SK-N-SH treated with all-trans-retinoic acid at 6 μM for 48 hours (cell line): Measurements from ENCODE around the gene FBXO10.
A peak's percentile ranks its signal among the peaks of the same experiment; 100 is the strongest.
"Not testable (repeated sequence)": the region's sequence is repeated elsewhere in the genome, so short reads cannot be mapped to it uniquely, and the experiment has no call there.

ENCODE experiments used
- ATAC-seq: fragments of 200-7000 bp; cut with Tn5 transposase; 3 replicates; pipeline ENCODE4 v1.9.1; 2020; ENCODE audit warnings: mild to moderate bottlenecking, moderate library complexity
- ARNTL ChIP-seq: fragments of 450-650 bp; formaldehyde crosslinking; IDR thresholded peaks from 2 replicates; pipeline ENCODE4 v1.5.0; 2020; ENCODE audit warnings: low read depth, mild to moderate bottlenecking, moderate library complexity, borderline replicate concordance
- BACH2 ChIP-seq: fragments of 250-450 bp; sonication (Bioruptor Pico); IDR thresholded peaks from 2 replicates; pipeline ENCODE4 v1.9.0; 2021; ENCODE audit warnings: mild to moderate bottlenecking, borderline replicate concordance
- CSDC2 ChIP-seq: fragments of 250-450 bp; sonication (Bioruptor Pico); IDR thresholded peaks from 2 replicates; pipeline ENCODE4 v1.5.0; 2020; ENCODE audit warnings: mild to moderate bottlenecking, moderate library complexity
- ESRRG ChIP-seq: fragments of 250-450 bp; sonication (Bioruptor Pico); IDR thresholded peaks from 2 replicates; pipeline ENCODE4 v1.6.1; 2021; ENCODE audit warnings: mild to moderate bottlenecking
- GLIS3 ChIP-seq: fragments of 250-450 bp; sonication (Bioruptor Pico); IDR thresholded peaks from 2 replicates; pipeline ENCODE4 v1.5.0; 2020; ENCODE audit warnings: mild to moderate bottlenecking, moderate library complexity
- ISL1 ChIP-seq: fragments of 250-450 bp; sonication (Bioruptor Pico); IDR thresholded peaks from 2 replicates; pipeline ENCODE4 v2.1.2; 2022; ENCODE audit warnings: mild to moderate bottlenecking, moderate library complexity
- OSR1 ChIP-seq: fragments of 250-450 bp; sonication (Bioruptor Pico); IDR thresholded peaks from 2 replicates; pipeline ENCODE4 v1.8.0; 2022; ENCODE audit warnings: moderate library complexity, mild to moderate bottlenecking, inconsistent platforms
- PATZ1 ChIP-seq: fragments of 250-450 bp; sonication (Bioruptor Pico); IDR thresholded peaks from 2 replicates; pipeline ENCODE4 v1.8.0; 2020; ENCODE audit warnings: mild to moderate bottlenecking, moderate library complexity, borderline replicate concordance
- POU6F1 ChIP-seq: fragments of 250-450 bp; sonication (Bioruptor Pico); IDR thresholded peaks from 2 replicates; pipeline ENCODE4 v1.8.0; 2021; ENCODE audit warnings: low read depth, mild to moderate bottlenecking, moderate library complexity, borderline replicate concordance
- RARB ChIP-seq: fragments of 250-450 bp; sonication (Bioruptor Pico); IDR thresholded peaks from 2 replicates; pipeline ENCODE4 v1.8.0; 2021; ENCODE audit warnings: mild to moderate bottlenecking, moderate library complexity
- SNAI2 ChIP-seq: fragments of 250-450 bp; sonication (Bioruptor Pico); IDR thresholded peaks from 2 replicates; pipeline ENCODE4 v1.5.0; 2020; ENCODE audit warnings: mild to moderate bottlenecking, moderate library complexity
- TCF4 ChIP-seq: fragments of 250-450 bp; sonication (Bioruptor Pico); IDR thresholded peaks from 2 replicates; pipeline ENCODE4 v1.8.0; 2021; ENCODE audit warnings: mild to moderate bottlenecking, moderate library complexity, borderline replicate concordance
- TOX ChIP-seq: fragments of 250-450 bp; sonication (Bioruptor Pico); IDR thresholded peaks from 2 replicates; pipeline ENCODE4 v1.8.0; 2021; ENCODE audit warnings: mild to moderate bottlenecking, moderate library complexity, borderline replicate concordance
- ZC3H10 ChIP-seq: fragments of 250-450 bp; sonication (Bioruptor Pico); IDR thresholded peaks from 2 replicates; pipeline ENCODE4 v1.5.1; 2021; ENCODE audit warnings: mild to moderate bottlenecking, moderate library complexity
- ZFP3 ChIP-seq: fragments of 250-450 bp; sonication (Bioruptor Pico); IDR thresholded peaks from 2 replicates; pipeline ENCODE4 v1.5.0; 2020; ENCODE audit warnings: mild to moderate bottlenecking, moderate library complexity
- ZFP30 ChIP-seq: fragments of 450-650 bp; formaldehyde crosslinking; IDR thresholded peaks from 2 replicates; pipeline ENCODE4 v1.5.0; 2022; ENCODE audit warnings: mild to moderate bottlenecking, moderate library complexity
- ZNF565 ChIP-seq: fragments of 450-650 bp; formaldehyde crosslinking; conservative IDR thresholded peaks from 2 replicates; pipeline ENCODE4 v1.5.0; 2020; ENCODE audit warnings: low read depth, mild to moderate bottlenecking, moderate library complexity
- ZNF70 ChIP-seq: fragments of 450-650 bp; formaldehyde crosslinking; IDR thresholded peaks from 2 replicates; pipeline ENCODE4 v1.5.0; 2020; ENCODE audit warnings: mild to moderate bottlenecking, moderate library complexity
- ZNF8 ChIP-seq: fragments of 450-650 bp; formaldehyde crosslinking; IDR thresholded peaks from 2 replicates; pipeline ENCODE4 v1.5.0; 2020; ENCODE audit warnings: mild to moderate bottlenecking, moderate library complexity
- TF ChIP-seq, protein P1 (sequence below): fragments of 250-450 bp; sonication (Bioruptor Pico); IDR thresholded peaks from 2 replicates; pipeline ENCODE4 v1.5.1; 2020; ENCODE audit warnings: low read depth, mild to moderate bottlenecking, moderate library complexity
- TF ChIP-seq, protein P2 (sequence below): fragments of 250-450 bp; sonication (Bioruptor Pico); IDR thresholded peaks from 2 replicates; pipeline ENCODE4 v1.5.1; 2021; ENCODE audit warnings: mild to moderate bottlenecking, moderate library complexity

Gene FBXO10

GRCh38 chr9:37512437-37512836, 63.7 kb downstream of the FBXO10 start:
- no peak for ATAC-seq

DNA sequence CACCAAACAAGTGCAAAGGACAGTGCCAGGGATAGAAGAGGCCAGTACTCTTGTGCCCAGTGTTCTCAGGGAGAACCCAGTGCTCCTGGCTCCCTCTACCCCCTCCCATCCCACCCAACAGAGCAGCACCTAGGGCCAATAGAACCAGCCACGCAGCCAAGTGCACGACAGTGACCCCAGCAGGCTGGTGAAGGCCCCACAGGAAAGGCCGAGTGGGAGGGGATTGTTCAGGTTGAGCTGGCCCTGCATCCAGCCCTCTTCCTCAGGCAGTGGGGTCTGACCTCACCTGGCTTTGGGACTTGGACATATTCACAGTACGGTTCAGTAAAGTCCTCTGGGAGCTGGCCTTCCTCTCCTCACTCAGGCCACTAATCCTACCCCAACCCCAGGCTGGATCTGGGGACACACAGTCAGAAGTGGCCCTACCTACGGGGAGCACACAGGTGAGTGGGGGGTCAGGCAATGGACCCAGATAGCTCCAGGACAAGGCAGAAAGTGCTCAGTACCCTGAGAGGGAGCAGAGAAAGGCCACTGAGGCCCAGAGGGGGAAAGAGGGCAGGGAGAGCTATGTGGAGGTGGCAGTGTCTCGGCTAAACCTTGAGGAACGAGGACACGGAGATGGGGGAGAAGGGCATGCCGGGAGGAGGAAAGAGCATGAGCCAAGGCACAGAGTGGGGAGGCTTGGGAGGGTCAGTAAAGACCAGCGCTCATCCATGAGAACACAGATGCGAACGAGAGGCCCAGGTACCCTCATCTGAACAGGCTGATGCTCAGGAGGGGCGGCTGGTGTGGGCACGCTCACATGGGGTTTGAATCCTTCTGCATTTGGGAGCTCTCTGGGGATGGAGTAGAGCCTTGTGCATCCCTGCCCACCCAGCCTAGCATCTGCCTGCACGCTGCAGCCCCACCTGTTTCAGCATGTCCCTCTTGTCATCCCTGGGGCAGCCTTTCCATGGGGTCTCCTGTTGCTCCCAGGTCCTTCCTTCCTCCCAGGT, 64.9 kb downstream of the FBXO10 start:
- no peak for TF ChIP-seq ZNF8
- TF ChIP-seq PATZ1 (CRISPR knock-in tag), result no peak
- TF ChIP-seq SNAI2 (CRISPR knock-in tag), result no peak
- no peak for TF ChIP-seq ZNF565 (CRISPR knock-in tag)
- no peak for TF ChIP-seq BACH2 (CRISPR knock-in tag)
- TF ChIP-seq RARB (CRISPR knock-in tag), result no peak
- TF ChIP-seq ZNF70, result no peak
- TF ChIP-seq, protein P1, sequence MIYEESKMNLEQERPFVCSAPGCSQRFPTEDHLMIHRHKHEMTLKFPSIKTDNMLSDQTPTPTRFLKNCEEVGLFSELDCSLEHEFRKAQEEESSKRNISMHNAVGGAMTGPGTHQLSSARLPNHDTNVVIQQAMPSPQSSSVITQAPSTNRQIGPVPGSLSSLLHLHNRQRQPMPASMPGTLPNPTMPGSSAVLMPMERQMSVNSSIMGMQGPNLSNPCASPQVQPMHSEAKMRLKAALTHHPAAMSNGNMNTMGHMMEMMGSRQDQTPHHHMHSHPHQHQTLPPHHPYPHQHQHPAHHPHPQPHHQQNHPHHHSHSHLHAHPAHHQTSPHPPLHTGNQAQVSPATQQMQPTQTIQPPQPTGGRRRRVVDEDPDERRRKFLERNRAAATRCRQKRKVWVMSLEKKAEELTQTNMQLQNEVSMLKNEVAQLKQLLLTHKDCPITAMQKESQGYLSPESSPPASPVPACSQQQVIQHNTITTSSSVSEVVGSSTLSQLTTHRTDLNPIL (CRISPR knock-in tag), result no peak
- TF ChIP-seq POU6F1 (CRISPR knock-in tag), result no peak
- ATAC-seq, result peak; percentile 63

More at GRCh38 chr9:37512437-37512836, 63.7 kb downstream of the FBXO10 start:
- TF ChIP-seq ARNTL, result no peak
- TF ChIP-seq ZNF70, result no peak
- no peak for TF ChIP-seq ZFP3 (CRISPR knock-in tag)
- TF ChIP-seq ESRRG (CRISPR knock-in tag), result no peak
- TF ChIP-seq ISL1 (CRISPR knock-in tag), result no peak
- TF ChIP-seq OSR1 (CRISPR knock-in tag), result no peak
- TF ChIP-seq ZNF8, result no peak
- TF ChIP-seq BACH2 (CRISPR knock-in tag), result no peak
- TF ChIP-seq TCF4 (CRISPR knock-in tag), result no peak
- TF ChIP-seq SNAI2 (CRISPR knock-in tag), result no peak
- TF ChIP-seq PATZ1 (CRISPR knock-in tag), result no peak
- TF ChIP-seq ZC3H10 (CRISPR knock-in tag), result no peak

GRCh38 chr9:37510053-37510452, 66.1 kb downstream of the FBXO10 start:
- ATAC-seq, result not testable (repeated sequence)

DNA sequence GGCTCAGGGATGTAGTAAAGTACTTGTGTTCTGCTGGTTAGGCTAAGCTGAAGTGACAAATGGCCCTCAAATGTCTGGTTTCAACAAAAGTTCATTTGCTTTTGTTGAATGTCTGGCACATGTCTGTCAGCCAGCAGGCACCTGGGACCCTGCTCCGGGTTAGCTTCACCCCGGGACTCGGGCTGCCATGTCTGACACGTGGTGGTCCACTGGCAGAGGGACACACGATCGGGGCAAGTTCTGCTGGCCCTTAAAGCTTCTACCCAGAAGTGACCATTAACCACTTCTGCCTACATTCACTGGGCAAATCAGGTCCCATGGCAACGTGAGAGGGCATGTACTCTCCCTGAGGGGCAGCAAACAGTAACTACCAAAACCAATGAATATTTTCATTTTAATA, 66.6 kb downstream of the FBXO10 start:
- TF ChIP-seq ZNF565 (CRISPR knock-in tag), result no peak
- no peak for ATAC-seq

DNA sequence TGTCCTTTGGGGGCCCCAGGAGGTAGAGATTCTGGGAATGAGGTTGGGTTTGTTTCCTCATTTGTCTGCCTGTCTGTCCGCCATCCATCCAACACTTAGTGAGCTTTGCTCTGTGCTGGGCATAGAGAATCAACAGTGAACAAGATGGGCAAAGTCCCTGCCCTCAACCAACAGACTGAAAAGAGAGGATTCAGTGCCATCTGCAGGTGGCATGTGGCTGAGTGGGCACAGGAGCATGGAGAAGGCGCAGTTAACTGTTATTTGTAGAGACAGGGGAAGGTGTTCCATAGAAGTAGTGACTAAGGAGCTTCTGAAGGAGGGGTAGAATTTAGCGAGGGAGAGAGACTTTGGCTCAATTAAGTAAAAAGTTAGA, 67.4 kb downstream of the FBXO10 start:
- TF ChIP-seq GLIS3 (no peak), POU6F1 (CRISPR knock-in tag) (no peak), RARB (CRISPR knock-in tag) (no peak), TOX (no peak), ISL1 (CRISPR knock-in tag) (no peak), OSR1 (CRISPR knock-in tag) (no peak), ZFP30 (CRISPR knock-in tag) (no peak), ZNF565 (CRISPR knock-in tag) (no peak), CSDC2 (CRISPR knock-in tag) (no peak)
- TF ChIP-seq, protein P2, sequence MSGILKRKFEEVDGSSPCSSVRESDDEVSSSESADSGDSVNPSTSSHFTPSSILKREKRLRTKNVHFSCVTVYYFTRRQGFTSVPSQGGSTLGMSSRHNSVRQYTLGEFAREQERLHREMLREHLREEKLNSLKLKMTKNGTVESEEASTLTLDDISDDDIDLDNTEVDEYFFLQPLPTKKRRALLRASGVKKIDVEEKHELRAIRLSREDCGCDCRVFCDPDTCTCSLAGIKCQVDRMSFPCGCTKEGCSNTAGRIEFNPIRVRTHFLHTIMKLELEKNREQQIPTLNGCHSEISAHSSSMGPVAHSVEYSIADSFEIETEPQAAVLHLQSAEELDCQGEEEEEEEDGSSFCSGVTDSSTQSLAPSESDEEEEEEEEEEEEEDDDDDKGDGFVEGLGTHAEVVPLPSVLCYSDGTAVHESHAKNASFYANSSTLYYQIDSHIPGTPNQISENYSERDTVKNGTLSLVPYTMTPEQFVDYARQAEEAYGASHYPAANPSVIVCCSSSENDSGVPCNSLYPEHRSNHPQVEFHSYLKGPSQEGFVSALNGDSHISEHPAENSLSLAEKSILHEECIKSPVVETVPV (CRISPR knock-in tag), result no peak
- TF ChIP-seq, protein P1 (CRISPR knock-in tag), result no peak

More for the DNA sequence above, 67.4 kb downstream of the FBXO10 start:
- ATAC-seq, result 0 out of 3 replicates have a peak, but pooled peaks have one; percentile 12
